ENCODE results near the gene SPINK5. TPM values are rescaled to one million over a fixed set of nuclear protein-coding genes. Genes with fewer than 3 reads are reported as not detected.

Gene SPINK5
- total RNA-seq, 1 donor from 2014 or later, result 5.2 TPM

DNA sequence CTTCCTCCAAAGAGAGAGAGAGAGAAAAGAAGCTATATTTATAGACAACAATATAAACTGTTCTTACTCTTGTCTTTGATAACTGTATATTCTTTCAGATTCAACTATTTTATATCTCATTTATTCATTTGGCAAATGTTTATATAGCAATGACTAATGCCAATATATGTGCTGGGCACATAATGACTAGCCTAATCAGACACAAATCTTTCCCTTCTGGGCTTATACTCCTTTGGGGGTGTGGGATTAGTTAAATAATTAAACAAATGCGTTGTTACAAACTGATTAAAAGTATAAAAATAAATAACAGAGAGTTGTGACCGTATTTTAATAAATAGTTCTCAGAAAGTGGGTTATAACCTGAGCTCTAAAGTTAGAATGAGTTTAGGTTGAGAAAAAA lies 108.6 kb downstream of the SPINK5 start:
- no peak for DNase-seq (ENCODE audit: low spot score)

DNA sequence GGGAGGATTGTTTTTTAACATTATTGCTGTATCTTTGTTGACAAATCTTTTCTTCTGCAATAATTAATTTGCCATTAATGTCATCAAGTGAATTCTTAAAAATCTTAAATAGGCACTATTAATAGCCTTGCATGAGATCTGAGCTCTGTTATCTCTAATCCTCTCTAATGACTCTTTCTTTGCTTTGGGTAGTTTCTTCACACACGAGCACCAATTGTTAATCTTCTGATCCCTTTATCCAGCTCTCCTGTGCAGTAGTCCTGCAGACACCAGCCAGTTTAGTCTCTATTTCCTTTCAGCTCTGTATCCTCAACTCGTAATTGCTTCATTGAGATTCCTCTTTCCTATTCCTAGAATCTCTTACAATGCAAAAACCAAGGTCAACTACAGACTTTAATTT lies 112.7 kb downstream of the SPINK5 start:
- DNase-seq (ENCODE audit: low spot score), result no peak

DNA sequence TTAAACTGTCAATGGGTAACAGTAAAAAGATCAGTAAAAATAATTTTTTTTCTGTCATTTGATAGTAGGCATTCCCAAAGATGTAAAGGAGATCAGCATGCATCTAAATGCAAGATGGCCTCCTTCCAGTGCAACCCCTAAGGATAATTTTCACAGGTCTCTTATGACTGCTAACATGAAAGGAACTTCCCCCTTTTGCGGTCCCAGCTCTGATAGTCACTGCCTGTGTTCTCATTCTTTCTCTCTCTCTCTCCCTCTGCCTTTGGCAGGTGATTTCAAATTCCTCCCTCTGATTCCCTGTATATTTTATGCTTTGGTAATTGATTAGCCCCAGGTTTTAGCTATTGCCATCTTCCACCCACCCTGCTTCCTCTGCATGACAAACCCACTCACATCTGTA lies 113.4 kb downstream of the SPINK5 start:
- DNase-seq (ENCODE audit: low spot score), result no peak

DNA sequence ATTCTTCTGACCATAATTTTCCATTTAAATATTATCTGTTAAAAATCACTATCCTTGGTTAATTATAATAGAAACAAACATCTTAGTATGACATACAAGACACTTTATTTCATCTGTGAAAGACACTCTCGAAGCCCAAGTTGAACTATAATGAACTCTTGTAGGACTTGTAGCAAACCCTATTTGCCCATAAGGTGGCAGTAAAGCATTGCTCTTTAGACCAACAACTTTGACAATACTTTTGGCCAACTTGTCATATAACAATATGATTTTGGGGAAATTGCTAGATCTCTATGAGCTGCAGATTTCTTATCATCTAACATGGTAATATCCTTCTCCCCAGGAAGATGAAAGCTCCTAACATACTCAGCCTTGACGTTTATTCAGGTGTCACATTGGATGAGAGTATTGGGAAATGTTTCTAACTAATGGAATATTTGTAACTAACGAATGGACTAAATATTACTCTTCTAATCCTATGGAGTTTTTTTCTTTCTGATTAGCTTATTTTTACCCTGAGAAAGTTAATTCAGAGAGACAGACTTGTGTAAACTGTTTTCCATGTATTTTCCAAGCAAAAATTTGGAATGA lies 115.5 kb downstream of the SPINK5 start:
- no peak for DNase-seq (ENCODE audit: low spot score)

DNA sequence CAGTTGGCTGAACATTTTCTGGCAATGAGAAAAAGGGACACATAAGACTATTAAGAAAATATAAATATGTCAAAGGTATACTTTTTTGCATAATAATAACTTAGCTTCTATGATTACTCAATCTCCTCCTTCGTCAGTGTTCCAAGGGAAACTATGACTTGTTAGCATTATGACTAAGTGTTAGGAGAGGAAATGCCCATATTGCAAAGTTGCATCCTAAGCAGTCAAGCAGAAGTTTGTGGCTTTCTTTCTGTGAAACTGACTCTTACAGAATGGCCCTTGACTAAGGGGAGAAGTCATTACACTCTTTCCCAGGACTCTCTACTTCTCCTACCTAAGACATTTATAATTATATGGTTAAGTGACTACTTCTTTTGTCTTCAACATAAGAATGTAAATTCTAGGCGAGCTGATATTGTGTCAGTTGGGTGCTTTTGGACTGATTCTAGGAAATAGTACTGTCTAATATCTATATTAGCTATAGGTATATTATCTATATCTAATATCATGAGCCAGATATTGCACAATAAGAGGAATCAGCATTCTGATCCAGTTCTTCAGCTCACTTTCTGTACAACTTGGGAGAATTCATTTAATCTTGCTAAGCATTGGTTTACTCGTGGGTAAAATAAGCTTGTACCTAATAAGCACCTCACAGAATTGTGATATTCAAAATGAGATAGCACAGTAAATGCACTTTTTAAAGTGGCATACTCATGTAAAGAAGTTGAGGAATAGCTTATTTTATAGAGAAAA lies 122.6 kb downstream of the SPINK5 start:
- DNase-seq (ENCODE audit: low spot score), result no peak

Other genes starting within 250 kb of the SPINK5 start
- gene SPINK1, start 232.3 kb upstream of the SPINK5 start, total RNA-seq, result 234 TPM
- not detected for gene SCGB3A2, start 185.3 kb upstream of the SPINK5 start, total RNA-seq
- gene C5orf46, start 157.4 kb upstream of the SPINK5 start, total RNA-seq, result not detected
- gene SPINK14, start 104.6 kb downstream of the SPINK5 start, total RNA-seq, result not detected
- not detected for gene SPINK6, start 139.1 kb downstream of the SPINK5 start, total RNA-seq
- not detected for gene MARCOL, start 174.5 kb downstream of the SPINK5 start, total RNA-seq
- gene SPINK13, start 204.8 kb downstream of the SPINK5 start, total RNA-seq, result not detected
- not detected for gene SPINK7, start 248.4 kb downstream of the SPINK5 start, total RNA-seq